ENCODE data around the gene ANKRD13C.

The ANKRD13C gene

DNA sequence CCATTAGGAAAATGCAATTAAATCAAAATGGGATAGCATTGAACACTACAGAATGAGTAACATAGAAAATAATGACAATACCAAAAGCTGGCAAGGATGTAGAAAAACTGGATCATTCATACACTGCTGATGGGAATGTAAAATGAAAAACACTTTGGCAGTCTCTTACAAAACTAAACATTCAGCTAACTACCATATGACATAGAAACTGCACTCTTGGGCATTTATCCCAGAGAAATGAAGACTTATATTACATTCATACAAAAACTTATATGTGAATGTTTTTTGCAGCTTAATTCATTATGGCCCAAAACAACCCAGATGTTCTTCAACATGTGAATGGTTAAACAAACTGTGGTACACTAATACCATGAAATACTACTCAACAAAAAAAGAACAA lies 66.4 kb downstream of the ANKRD13C start:
- DNase-seq = no peak

DNA sequence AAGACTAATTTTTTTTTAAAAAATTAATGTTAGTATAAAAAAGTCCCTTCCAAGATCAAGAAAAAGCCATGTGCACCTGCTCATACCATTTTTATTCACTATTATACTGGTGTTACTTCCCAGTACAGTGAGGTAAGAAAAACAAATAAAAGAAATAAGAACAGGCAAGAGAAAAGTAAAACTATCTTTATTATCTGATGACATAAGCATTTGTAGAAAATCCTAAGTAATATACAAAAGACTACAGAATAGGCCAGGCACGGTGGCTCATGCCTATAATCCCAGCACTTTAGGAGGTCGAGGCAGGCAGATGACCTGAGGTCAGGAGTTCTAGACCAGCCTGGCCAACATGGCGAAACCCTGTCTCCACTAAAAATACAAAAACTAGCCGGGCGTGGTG lies 68.1 kb downstream of the ANKRD13C start:
- DNase-seq = no peak

DNA sequence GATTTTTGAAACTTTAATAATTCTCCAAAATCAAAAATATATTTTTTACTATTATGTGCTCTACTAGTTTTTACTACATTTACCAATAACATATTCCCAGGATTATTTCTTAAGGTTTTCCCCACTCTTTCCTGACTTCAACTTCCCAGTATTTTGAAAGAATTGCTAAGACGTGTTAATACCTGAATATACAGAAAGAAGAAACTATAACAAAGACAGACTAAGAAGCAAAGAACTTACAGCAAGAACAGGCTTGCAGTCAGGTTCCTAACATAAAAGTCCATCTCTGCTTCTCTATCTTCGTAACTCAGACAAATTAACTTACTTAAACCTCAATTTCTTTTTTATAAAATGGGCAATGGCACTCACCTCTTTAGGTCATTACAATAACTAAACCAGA lies 70.2 kb downstream of the ANKRD13C start:
- no peak for DNase-seq

DNA sequence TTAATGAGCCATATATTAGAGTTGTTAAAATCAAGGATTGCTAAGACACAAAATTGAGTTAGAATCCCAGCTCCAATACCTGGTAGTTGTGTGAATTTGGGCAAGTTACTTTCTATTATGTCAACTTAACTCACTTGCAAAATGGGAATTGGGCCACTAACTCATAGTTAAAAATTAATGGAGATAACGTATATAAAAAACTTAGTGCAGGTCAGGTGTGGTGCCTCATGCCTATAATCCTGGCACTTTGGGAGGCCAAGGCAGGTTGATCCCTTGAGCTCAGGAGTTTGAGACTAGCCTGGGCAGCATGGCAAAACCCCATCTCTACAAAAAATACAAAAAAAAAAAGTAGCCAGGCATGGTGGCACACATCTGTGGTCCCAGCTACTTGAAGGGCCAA lies 75.8 kb downstream of the ANKRD13C start:
- no peak for DNase-seq

DNA sequence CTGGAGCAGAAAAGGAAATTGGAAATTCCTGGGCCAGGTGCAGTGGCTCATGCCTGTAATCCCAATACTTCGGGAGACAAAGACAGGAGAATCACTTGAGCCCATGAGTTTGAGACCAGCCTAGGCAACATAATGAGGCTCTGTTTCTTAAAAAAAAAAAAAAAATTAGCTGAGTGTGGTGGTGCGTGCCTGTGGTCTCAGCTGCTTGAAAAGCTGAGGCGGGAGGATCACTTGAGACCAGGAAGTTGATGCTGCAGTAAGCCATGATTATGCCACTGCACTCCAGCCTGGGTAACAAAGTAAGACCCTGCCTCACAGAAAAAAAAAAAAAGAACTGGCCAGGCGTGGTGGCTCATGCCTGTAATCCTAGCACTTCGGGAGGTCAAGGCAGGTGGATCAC lies 76.6 kb downstream of the ANKRD13C start:
- peak; percentile 2 for DNase-seq

DNA sequence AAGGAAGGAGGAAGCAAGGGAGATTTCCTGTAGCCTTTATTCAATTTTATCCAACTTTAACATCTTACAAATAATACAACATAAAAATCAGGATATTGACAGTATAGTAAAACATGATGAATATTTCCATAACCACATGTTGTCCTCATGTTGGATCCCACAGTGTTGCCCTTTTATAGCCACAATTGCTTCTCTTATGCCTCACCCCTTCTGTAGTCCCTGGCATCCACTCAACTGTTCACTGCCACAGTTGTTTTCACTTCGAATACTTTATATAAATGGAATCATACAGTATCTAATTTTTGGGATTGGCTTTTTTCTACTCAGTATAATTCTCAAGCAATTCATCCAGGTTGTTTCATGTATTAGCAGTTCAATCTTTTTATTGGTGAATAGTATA lies 88.6 kb downstream of the ANKRD13C start:
- peak; percentile 4 for DNase-seq

DNA sequence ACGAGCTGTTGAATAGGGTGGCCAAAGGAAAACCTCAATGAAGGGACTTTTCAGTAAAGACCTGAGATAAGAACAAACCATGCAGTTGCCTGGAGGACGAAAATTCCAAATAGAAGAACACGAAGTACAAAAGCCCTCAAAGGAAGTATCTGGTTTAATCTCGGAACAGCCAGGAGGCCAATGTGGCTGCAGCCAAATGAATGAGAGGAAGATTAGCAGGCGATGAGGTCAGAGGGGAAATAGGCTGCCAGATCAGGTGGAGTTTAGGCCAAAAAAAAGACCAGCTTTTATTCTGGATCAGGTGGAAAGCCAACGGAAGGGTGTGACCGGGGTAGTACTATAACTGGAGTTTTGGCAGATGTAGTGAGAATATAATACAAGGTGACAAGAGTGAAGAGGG lies 89.7 kb downstream of the ANKRD13C start:
- DNase-seq = no peak

DNA sequence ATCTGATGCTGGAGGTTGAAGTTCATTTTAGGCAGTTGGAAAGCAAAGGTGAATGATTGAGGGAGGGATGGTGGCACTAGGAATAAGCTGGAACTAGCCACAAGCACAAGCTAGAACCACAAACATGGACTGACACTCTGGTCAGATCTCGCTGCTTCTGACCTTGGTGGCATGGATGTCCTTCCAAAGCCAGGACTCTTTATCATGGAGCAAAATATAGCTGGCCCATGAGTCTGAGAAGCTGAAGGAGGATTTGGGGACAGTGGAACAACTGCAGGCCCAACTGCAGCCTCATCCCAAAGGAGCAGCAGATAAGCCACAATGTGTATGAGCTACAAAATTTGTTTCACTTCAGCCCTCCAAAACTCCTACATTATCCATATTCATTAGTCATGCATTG lies 97.9 kb downstream of the ANKRD13C start:
- no peak for DNase-seq

DNA sequence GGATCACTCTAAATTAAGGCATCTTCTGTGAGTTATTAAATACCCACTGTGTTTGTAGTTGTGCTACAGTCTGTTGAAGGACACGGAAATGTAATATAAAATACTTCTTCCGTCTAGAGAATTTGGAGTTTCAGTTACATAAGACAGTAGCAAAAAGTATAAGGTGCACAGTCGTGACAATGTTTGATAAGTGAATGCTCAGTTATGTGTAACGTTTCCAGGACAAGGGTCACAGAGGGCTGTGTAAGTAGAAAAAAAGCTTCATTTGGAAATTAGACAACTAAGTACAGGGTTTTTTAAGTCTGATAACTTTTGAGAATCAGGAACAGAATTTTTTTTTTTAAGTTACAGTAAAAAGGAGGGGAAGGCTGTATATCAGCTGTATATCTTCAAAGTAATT lies 105.8 kb downstream of the ANKRD13C start:
- DNase-seq = no peak

DNA sequence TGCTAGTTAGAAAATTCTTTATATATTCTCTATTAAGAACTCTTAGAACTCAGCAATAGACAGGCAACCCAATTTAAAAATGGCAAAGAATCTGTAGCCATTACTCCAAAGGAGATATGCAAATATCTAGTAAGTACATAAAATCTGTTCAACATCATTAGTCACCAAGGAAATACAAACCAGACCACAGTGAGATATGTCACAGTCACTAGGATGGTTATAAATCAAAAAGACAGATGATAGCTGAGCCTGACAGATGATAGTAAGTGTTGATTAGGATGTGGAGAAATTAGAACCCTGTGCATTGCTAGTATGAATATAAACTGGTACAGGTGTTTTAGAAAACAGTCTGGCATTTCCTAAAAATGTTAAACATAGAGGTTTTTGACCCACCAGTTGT lies 106.8 kb downstream of the ANKRD13C start:
- DNase-seq = no peak

DNA sequence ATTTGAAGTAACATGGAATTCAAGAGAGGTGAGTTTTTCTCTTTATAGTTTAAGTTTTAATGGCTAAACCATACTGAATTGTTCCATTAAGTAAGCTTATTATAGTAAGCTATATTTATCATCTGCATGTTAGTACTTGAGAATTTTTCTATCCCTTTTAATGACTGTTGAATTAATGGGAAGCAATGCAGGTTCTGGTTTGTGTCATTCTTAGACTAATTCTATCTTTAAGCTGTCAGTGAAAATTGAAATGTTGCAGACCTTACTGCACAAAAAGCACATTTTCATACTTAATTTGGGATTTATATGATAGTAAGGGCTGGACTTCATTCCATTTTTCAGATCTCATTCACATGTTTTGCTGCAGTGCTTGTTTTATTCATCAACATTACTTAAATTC lies 107.4 kb downstream of the ANKRD13C start:
- no peak for DNase-seq

DNA sequence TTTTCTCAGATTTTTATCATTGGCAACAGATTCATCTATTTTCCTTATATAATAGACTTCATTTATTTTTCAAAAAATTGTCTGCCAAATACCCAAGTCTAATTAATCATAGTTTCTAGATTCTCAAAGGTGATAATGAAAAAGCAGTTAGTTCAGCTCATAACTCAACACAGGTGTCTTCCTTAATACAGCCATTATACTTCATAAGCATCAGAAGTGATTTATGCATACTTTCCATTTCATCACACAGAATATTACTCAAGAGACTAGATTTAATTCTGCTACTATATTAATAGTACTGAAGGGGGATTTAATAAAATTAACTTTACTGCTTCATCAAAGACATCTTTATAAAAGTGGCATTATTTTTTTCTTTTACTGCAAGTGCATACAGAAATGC lies 114.6 kb downstream of the ANKRD13C start:
- DNase-seq = no peak

DNA sequence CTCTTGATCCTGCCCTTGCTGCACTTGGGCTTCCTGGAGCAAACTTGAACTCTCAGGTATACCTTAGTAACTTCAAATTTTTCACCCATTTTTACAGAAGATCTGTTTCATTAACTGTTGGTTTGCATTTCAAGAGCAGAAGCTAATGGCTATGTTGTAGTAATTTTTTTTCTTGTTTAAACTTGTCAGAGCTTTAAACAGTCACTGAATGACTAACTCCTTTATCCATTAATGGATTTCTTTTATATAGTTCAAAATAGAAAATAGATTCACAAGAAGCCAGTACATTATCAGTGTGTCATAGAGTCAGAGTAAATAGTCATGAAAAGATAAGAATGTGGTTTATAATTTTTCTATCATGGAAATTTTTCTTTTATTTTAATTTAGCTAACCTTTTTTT lies 119.8 kb downstream of the ANKRD13C start:
- DNase-seq = no peak

DNA sequence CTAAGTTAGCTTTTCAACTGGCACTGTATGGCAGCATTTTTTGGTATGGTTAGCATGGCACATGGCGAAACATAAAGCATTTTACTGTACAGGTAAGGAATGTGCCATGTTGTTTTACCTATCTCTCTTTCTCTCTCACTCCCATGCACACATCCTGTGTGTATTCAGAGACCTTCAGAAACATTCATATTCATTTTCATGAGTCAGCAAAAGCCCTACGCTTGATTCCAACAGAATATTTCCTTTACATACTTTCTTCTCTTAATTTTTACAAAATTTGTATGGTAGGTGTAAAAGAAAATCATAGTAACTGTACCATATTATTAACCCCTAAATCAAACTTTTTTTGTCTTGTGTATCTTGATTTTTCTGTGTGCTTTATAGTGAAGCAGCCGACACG lies 123.0 kb downstream of the ANKRD13C start:
- no peak for DNase-seq

DNA sequence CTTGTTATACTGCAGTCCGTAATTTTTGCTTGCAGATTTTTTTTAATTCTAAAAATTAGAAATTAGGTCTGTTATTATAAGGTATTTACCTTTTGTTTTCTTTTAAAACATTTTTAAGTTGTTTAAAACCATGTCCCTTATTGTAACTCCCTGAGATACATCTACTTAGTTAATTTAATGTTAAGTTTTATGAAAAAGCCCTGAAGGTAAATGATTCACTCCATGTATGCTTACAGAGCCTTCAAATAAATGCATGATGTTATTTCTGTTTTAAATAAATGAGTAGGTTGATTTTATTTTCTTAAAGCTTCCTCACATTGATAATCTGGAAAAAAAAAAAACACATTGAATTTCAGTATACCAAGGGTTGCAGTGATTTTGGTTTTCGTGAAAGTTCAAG lies 125.9 kb downstream of the ANKRD13C start:
- no peak for DNase-seq

DNA sequence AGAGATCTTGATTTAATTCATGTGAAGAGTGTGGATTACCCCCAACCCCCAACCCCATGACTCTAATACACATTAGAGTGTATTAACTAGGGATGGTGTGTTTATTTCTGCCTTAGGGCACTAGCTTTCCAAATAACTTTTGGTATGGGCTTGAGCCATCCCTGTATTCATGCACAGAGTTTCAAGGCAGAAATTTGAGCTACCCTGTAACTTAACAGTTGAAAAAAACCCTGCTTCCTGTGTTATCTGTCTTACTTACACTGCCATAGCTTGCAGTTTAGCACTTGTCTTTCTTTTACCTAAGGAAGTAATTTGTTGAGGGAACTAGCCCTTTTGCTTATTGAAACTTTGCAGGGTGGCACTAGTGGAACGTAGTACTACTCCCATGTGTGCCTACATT lies 127.1 kb downstream of the ANKRD13C start:
- DNase-seq = no peak

DNA sequence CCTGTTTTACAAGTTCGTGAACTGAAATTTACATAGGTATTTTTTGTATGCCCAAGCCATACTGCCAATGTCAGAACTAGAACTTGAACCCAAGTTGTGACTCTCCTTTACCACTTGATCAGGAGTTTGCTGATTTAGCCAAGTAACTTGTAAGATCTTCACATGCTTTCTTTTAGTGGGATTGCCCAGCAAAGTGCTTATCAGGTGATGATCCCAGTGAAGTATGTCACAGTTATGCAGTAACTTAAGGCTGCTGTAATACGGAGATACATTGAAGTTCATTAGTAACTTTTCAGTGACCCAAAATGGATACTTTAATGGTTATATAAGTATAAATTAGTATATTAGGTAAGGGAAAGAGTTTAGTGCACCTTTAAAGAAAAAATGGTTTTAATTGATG lies 129.6 kb downstream of the ANKRD13C start:
- no peak for DNase-seq

DNA sequence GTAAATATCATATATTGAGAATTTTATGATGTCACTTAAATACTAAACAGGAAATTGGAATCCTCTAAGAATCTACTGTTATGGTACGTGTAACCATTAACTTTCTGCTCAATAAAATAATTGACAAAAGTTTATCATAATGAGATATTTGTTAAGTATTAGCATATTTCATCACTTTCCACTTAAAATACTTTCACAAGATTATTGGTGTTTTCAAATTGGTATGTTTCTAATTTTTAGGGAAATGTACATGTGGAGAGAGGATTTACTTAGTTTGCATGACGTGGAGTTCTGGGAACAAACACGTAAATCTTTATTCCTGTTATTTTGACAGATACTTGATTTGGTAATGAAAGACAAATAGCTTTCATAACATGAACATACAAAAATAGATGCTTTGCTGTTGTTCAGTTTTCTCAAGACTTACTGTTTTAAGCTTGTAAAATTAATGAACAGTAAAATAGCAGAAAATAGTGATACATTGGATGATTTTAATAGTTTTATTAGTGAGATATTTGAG lies 131.7 kb downstream of the ANKRD13C start:
- no peak for DNase-seq

DNA sequence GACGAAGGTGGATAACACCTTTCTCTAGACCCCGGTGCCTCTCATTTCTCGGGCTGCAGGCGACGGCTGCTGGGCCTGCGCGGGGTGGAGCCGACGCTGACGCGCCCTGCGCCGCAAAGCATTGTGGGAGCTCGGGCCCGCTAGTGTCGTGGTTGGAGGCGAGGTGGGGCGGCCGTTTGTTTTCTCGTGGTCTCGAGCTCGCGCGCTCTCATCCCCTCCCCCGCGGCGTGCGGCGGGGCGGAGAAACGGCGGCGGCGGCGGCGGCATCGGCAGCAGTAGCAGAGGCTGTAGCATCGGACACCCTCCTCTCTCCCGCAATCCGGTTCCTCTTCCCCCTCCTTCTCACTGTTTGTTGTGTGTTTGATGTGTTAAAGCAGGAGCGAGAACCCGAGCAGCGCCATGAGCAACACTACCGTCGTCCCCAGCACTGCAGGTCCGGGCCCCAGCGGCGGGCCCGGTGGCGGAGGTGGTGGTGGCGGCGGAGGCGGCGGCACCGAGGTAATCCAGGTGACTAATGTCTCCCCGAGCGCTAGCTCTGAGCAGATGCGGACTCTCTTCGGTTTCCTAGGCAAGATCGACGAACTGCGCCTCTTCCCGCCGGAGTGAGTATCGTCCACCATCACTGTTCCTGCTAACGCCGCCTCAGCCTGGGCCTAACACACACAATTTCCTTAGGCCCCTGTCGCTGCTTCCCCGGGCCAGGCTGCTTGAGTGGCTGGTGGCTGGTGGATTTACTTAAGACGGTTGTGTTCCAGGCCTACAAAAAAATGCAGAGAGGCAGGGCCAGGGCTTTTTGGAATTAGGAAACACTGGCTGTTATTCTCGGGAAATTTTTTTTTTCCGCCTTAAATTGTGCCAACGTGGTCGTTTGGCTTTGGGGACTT lies 133.0 kb downstream of the ANKRD13C start, which contains the start of gene SRSF11:
Gene SRSF11 (plus strand): TSS at position 143 of the 884 bp plus-strand sequence. CDS start 257 bp downstream, at position 400.
- DNase-seq = peak; percentile 94

DNA sequence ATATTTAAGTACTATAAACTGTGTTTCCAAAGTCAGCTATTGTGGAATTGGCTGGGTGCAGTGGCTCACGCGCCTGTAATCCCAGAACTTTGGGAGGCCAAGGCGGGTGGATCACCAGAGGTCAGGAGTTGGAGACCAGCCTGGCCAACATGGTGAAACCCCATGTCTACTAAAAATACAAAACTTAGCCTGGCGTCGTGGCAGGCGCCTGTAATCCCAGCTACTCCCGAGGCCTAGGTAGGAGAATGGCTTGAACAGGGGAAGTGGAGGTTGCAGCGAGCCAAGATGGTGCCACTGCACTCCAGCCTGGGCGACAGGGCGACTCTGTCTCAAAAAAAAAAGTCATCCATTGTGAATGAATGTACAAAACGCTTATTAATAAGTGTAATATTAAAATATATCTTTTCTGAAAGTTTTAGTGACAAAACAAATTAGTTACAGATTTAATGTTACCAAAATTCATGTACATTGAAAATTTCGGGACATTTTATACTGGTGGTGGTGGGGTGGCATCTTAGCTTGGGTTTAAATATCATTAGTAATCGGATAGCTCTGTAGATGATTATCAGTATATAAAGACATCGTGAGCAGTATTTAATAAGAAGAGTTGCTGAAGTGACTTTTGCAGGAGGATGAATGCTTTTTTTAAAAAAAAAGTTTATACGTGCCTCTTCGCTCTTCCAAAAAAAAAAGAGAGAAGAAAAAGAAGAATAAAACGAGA lies 133.8 kb downstream of the ANKRD13C start:
- no peak for DNase-seq

DNA sequence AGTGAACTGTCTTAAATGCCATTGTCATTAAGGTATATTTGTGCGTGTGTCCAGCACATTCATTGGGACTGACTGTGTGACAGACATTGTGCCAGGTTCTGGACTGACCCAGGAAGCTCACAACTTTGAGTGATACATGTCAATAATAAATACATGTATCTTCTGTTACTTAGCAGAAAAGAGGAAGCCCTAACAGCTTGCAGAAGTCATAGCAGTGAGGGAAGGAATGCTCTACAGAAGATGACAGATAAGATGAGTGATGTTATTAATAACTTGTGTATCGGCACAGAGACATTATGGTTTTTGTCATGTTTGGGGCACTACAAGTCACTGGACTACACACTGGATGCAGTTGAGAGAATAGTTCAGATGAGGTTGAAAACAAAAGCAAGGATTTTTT lies 134.5 kb downstream of the ANKRD13C start:
- no peak for DNase-seq

DNA sequence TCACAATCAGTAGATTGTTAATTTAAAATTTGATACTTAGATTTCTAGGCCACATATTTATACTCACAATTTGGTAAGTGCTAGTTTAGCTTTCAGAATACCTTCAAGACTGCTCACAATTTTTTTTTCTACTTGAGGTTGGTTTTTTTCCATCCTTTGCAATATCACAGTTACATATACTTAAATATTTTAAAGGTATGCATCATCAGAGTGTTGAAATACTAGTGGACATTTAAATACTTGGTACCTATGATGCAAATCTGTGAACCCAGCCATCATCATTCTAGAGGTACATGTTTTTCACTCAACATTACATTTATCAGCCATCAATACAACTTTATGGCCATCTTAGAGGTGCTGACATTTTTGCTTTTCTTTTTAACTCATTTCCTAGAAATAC lies 143.0 kb downstream of the ANKRD13C start:
- DNase-seq = no peak

DNA sequence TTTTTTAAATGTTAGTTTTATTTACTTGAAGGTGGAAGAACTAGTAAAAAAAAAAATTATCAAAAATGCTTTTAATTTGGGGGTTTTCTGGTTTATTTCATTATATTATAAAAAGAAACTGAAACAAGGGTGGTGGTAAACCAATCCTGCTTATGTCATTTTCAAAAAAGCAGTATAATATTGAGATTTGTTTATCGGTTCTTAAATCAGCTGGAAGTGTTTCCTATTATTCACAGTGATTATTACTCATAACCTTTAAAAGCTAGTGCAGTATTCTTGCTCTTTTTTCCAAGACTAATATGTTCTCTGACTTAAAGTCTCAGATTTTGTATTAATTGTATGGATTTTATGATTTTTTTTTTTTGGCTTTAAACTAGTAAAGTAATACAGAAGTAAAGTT lies 143.7 kb downstream of the ANKRD13C start:
- DNase-seq = no peak
